Gastroesophageal sphincter (tissue), 3 donors: ENCODE results near the gene DZIP1L.

ENCODE experiments used
- CTCF ChIP-seq, 4 experiments: fragments of 200-600 bp in 2 of 4; fragments of 450-650 bp in 2 of 4; sonication (generic) in 1 of 4; IDR thresholded peaks; one replicate each; pipeline ENCODE4 v1.5.1; 2017 to 2019; ENCODE audit warnings: antibody characterized with exemption in 4 of 4, mild to moderate bottlenecking in 2 of 4, moderate library complexity in 2 of 4
- EP300 ChIP-seq: sonication (generic); formaldehyde crosslinking; IDR thresholded peaks from one replicate; pipeline ENCODE4 v1.6.1; 2017; ENCODE audit warnings: antibody characterized with exemption, mild to moderate bottlenecking
- POLR2A ChIP-seq, 2 donors: fragments of 450-650 bp; IDR thresholded peaks; one replicate each; pipeline ENCODE4 v1.6.1; 2017; ENCODE audit warnings: antibody characterized with exemption in 2 of 2, mild to moderate bottlenecking in 2 of 2, moderate library complexity in 1 of 2

- TF ChIP-seq POLR2A (IDR thresholded peaks at IDR 0.05) (no peak), CTCF (IDR thresholded peaks at IDR 0.05) (no peak), EP300 (no peak)
Observed at GRCh38 chr3:138137861-138138260, 22.5 kb upstream of the DZIP1L start.
